ENCODE measurements around the gene ENO3. TPM values are rescaled to one million over a fixed set of nuclear protein-coding genes. Genes with fewer than 3 reads are reported as not detected.

The ENO3 gene
- total RNA-seq, 1 experiment from 2014 or later: 24.6 TPM

- CTCF ChIA-PET: no interaction called here
- BruUV-seq (replicated peaks): no TSS peak
- no peak for ATAC-seq
Measured at GRCh38 chr17:4937553-4937952, 13.4 kb upstream of the ENO3 start.

More at GRCh38 chr17:4937553-4937952, 13.4 kb upstream of the ENO3 start:
- H3K27me3 ChIP-seq (ENCODE audit: insufficient read depth, low read length): no peaks in the 10 kb centered on the region
- H3K27ac ChIP-seq (ENCODE audit: low read depth, low read length): no peak overlapping the region
- no peak overlapping the region for H3K4me2 ChIP-seq (ENCODE audit: low read length)
- RAD21 ChIA-PET (ENCODE audit: low non-redundant PET in 1 of 2, low total read pairs in 2 of 2, uncharacterized antibody in 2 of 2, unreplicated experiment in 2 of 2): no interaction called here
- intact Hi-C loops (cut with micrococcal nuclease): no loop called here
- H3K9me2 ChIP-seq (ENCODE audit: insufficient read depth): no peaks in the 10 kb centered on the region
- H3K9ac ChIP-seq (ENCODE audit: low read length): no peak overlapping the region
- H3K36me3 ChIP-seq (ENCODE audit: control insufficient read depth in 1 of 2, insufficient read depth in 2 of 2, low read length in 2 of 2): peaks cover 0 to 21% of the 10 kb centered on the region in 2 experiments; a peak in 1 of 4 replicates
- H3K4me1 ChIP-seq (ENCODE audit: control insufficient read depth in 1 of 2, insufficient read depth in 2 of 2, low read length in 2 of 2): peaks cover 16 to 37% of the 10 kb centered on the region in 2 experiments
- no peak overlapping the region for H2AFZ ChIP-seq (ENCODE audit: low read depth, low read length, poor library complexity, severe bottlenecking)
- peaks cover 41% of the 10 kb centered on the region for H3K79me2 ChIP-seq (ENCODE audit: insufficient read depth, low read length)
- no peaks in the 10 kb centered on the region for H4K20me1 ChIP-seq (ENCODE audit: insufficient read depth)
- H3K4me3 ChIP-seq (replicated peaks in 1 of 2; ENCODE audit: low read depth in 1 of 2, low read length in 2 of 2): no peak overlapping the region
- no peaks in the 10 kb centered on the region for H3K9me3 ChIP-seq (ENCODE audit: control insufficient read depth in 1 of 2, insufficient read depth in 1 of 2, low read depth in 1 of 2, low read length in 2 of 2)
- POLR2A ChIA-PET: no interaction called here
- TF ChIP-seq REST (IDR thresholded peaks at IDR 0.05; ENCODE audit: low read depth) (no peak), EGR1 (IDR thresholded peaks at IDR 0.05; ENCODE audit: low read depth) (no peak), SP1 (IDR thresholded peaks at IDR 0.05; ENCODE audit: low read depth) (no peak), TCF7L2 (IDR thresholded peaks at IDR 0.05; ENCODE audit: borderline replicate concordance, extremely low read depth, insufficient read depth, insufficient read length) (no peak), EZH2 (IDR thresholded peaks at IDR 0.05) (no peak), ZBTB33 (IDR thresholded peaks at IDR 0.05; ENCODE audit: extremely low read depth, insufficient replicate concordance, low read length) (no peak), SIN3A (IDR thresholded peaks at IDR 0.05; ENCODE audit: low read depth) (no peak), ZNF274 (IDR thresholded peaks at IDR 0.05; ENCODE audit: low read depth, low read length) (no peak), CTCF (IDR thresholded peaks at IDR 0.05 in 2 of 3, conservative IDR thresholded peaks at IDR 0.05 in 1 of 3; ENCODE audit: borderline replicate concordance in 1 of 3, insufficient read depth in 1 of 3, low read depth in 2 of 3, low read length in 2 of 3) (no peak), ATF3 (IDR thresholded peaks at IDR 0.05) (no peak), FOSL1 (IDR thresholded peaks at IDR 0.05; ENCODE audit: low read depth) (no peak), CEBPB (IDR thresholded peaks at IDR 0.05; ENCODE audit: low read depth) (no peak), CBX3 (IDR thresholded peaks at IDR 0.05; ENCODE audit: low read depth) (no peak), POLR2AphosphoS5 (IDR thresholded peaks at IDR 0.05; ENCODE audit: low read depth, low read length) (no peak), YY1 (IDR thresholded peaks at IDR 0.05; ENCODE audit: extremely low read depth, insufficient replicate concordance, low read depth, low read length) (no peak), ELF1 (IDR thresholded peaks at IDR 0.05; ENCODE audit: borderline replicate concordance, low read depth) (no peak)
- DNase-seq (ENCODE audit: low read depth, low spot score): no peak
